NCI-H774 (cell line): ENCODE data around the gene PEPD.

Source experiments
- DNase-seq: peaks from one replicate; lab custom pipeline; 2025; lab: John Stamatoyannopoulos, UW

Gene PEPD

GRCh38 chr19:33546656-33547055 lies 25.1 kb upstream of the PEPD start:
- DNase-seq = no peak

GRCh38 chr19:33545217-33545981 lies 23.8 kb upstream of the PEPD start:
- DNase-seq = no peak

- DNase-seq = no peak
Observed at GRCh38 chr19:33535226-33535625, 13.6 kb upstream of the PEPD start.

- DNase-seq = no peak
Observed at GRCh38 chr19:33532859-33533460, 11.4 kb upstream of the PEPD start.

- DNase-seq = no peak
Observed at GRCh38 chr19:33530842-33531241, 9.3 kb upstream of the PEPD start.

DNA sequence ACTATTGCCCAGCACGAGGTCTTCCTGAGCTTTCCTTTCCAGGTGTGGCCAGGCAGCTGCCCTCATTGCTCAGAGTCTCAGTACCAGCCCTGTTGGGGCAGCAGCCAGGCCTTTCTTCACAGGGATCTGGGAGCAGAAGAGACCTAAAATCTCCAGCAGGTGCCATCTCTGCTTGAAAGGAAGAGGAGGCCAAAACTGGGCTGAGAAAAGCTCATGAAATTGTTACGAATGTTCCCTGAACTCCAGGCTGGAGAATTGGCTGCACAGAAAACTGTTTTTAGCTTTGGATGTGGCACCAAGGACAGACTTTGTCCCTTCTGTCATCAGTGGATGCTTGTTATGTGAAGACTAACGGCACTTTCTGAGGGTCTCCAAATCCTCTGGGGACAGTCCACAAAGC lies 8.7 kb upstream of the PEPD start:
- DNase-seq = no peak

DNA sequence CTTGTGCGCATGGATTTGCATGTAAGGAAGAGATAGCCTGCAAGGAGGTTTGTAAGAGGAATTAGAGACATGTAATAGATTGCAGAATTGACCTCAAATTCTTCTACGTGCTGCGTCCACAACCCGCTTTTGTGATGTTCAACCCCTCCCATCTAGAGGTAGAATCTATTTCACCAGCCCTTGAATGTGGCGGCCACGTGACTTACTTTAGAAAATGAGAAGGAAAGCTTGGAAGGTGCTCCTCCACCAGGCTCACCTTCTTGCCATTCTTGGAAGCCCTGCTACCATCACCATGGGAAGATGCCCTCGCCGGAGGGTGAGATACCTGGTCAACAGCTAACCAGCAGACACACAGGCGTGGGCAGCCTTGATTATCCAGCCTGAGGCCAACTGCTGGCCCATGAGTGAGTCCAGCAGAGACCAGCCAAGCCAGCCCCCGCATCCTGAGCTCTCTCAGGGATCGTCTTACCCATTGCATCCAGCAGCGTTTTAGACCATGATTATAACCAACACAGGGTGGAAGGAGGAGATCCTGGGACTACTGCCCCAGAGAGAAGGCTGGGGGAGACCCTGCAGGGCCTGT lies 7.6 kb upstream of the PEPD start:
- no peak for DNase-seq

DNA sequence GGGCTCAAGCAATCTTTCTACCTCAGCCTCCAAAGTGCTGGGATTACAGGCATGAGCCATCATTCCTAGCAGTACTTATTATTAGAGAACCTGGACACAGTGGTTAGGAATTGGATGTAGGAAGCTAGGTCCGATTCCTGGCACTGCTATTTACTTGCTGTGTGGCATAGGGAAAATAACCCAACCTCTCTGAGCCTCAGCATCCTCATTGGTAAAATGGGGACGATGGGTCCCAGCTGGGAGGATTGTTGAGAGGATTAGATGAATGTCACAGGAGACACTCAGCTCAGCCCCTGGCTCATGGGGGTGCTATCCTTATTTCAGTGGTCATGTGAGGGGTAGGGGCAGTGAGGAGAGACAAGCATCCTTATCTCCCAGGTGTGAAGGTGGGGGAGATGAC lies 6.8 kb upstream of the PEPD start:
- DNase-seq = no peak

DNA sequence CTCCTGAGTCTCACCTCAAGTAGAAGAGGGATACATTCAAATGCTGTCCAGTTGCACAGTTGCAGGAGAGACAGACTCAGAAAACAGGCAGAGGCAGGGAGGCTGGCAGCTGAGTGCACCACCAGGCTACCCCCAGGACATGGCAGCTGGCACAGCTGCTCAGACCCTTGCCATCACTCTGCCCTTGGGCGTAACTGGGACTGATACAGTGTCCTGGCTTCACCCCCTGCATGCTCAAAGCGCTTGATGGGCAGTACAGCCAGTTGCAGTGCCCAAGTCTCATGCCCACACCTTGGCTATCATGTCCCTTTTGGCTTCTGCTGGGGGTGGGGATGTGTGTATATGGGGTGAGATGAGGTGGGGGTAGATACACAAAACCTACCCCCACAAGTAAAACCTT lies 5.5 kb upstream of the PEPD start:
- DNase-seq = no peak

- DNase-seq = no peak
Observed at GRCh38 chr19:33524024-33524664, 2.6 kb upstream of the PEPD start.

- no peak for DNase-seq
Observed at GRCh38 chr19:33523167-33523566, 1.6 kb upstream of the PEPD start.

- DNase-seq = no peak
Observed at GRCh38 chr19:33522371-33522662, 726 bp upstream of the PEPD start.

- no peak for DNase-seq
Observed at GRCh38 chr19:33520844-33521479, 629 bp downstream of the PEPD start.

GRCh38 chr19:33520048-33520643 lies 1.4 kb downstream of the PEPD start:
- no peak for DNase-seq

GRCh38 chr19:33519416-33519815 lies 2.2 kb downstream of the PEPD start:
- DNase-seq = no peak

DNA sequence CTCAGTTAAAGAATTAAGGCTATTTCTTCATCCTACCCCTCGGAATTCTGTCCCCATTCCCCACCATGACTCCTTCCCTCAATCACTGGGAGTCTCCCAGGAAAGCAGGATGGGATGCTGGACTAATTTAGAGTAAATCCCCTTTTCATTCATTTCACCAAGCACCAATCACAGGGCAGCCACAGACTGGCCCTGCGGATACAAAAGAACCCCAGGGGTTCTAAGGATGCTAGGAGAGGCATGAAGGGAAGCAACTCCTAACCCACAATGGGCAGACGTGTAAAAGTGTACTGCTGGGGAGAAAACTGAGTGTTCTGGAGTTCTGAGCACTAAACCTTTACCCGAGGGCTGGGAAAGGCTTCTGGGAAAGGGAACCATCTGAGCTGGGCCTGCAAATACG lies 3.0 kb downstream of the PEPD start:
- DNase-seq = no peak

GRCh38 chr19:33517922-33518321 lies 3.7 kb downstream of the PEPD start:
- no peak for DNase-seq

DNA sequence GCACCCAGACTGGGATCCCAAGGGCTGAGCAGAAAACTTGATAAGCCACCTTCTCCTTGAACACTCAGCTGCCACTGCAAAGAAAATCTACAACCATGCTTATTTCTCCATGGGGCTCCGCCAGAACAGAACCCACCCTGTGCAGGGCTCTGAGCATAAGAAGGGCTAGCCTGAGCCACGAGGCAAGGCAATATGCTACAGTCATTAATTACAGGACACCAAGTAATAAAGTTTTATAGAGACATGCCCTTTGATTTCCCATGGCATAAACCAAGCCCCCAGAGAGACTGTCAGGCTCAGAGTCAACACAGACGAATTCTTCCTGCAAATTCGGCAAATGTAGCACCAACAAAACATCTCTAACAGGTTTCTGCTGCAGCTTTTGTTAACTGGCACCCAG lies 5.7 kb downstream of the PEPD start:
- DNase-seq = no peak

DNA sequence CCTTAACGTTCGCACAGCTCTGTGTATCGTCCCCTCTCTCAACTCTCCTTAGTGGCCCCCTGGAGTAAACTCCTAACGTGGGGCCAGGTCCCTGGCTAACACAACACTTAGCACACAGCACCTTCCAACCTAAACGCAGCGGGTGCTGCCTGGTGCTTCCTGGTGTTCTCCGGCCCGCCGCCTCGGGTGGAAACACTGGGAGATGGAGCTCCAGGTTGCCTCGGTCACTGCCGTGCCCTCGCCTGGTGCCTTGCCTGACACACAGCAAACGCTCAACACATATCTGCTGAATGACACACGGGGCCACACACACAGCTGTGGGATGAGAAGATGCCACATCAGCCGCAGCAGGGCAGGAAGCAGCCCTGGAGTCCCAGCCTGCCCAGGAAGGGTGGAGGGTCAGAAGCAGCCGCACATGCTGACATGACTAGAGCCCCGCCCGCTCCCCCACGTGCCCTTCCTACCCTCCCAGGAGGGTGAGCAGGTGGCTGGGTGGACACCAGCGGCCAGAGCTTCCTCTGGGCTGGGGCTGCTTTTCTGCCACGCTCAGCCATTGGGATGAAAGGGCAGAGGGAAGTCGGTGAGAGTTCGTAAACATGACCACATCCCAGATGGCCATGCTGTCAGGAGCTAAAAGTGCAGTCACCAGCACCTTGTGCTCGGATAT lies 6.6 kb downstream of the PEPD start:
- DNase-seq = no peak

GRCh38 chr19:33513424-33513823 lies 8.2 kb downstream of the PEPD start:
- DNase-seq = no peak

GRCh38 chr19:33512580-33513137 lies 8.9 kb downstream of the PEPD start:
- no peak for DNase-seq

GRCh38 chr19:33512021-33512420 lies 9.6 kb downstream of the PEPD start:
- no peak for DNase-seq
